Activated gamma-delta T cell treated with Interleukin-2 at 50 U/mL for 16 hours (primary cell): ENCODE measurements around the gene BICD2.
"Not testable (repeated sequence)": the region's sequence is repeated elsewhere in the genome, so short reads cannot be mapped to it uniquely, and the experiment has no call there.

ENCODE experiments used
- DNase-seq: peaks from one replicate; pipeline ENCODE4 v3.0.0-alpha.2; 2020

The BICD2 gene

GRCh38 chr9:92769990-92770359 lies 5.3 kb upstream of the BICD2 start:
- DNase-seq: no peak

- DNase-seq: no peak
These were observed 4.7 kb upstream of the BICD2 start for GRCh38 chr9:92769286-92769685.

GRCh38 chr9:92768816-92769215 lies 4.2 kb upstream of the BICD2 start:
- not testable (repeated sequence) for DNase-seq

- no peak for DNase-seq
These were observed 2.7 kb upstream of the BICD2 start for GRCh38 chr9:92767066-92768054.

- peak; percentile 98 for DNase-seq
These were observed 629 bp upstream of the BICD2 start for GRCh38 chr9:92764988-92765936.

- peak; percentile 34 for DNase-seq
These were observed 782 bp downstream of the BICD2 start for GRCh38 chr9:92763721-92764380.

- no peak for DNase-seq
These were observed 1.6 kb downstream of the BICD2 start for GRCh38 chr9:92762781-92763708.

GRCh38 chr9:92762196-92762595 lies 2.4 kb downstream of the BICD2 start:
- no peak for DNase-seq

GRCh38 chr9:92761686-92762085 lies 2.9 kb downstream of the BICD2 start:
- DNase-seq: no peak

- DNase-seq: no peak
These were observed 4.1 kb downstream of the BICD2 start for GRCh38 chr9:92760494-92760893.

- DNase-seq: no peak
These were observed 4.6 kb downstream of the BICD2 start for GRCh38 chr9:92760070-92760469.

- DNase-seq: no peak
These were observed 5.2 kb downstream of the BICD2 start for GRCh38 chr9:92759446-92759845.

- DNase-seq: no peak
These were observed 7.8 kb downstream of the BICD2 start for GRCh38 chr9:92756792-92757191.

GRCh38 chr9:92754091-92754745 lies 10.4 kb downstream of the BICD2 start:
- no peak for DNase-seq

GRCh38 chr9:92752812-92753404 lies 11.7 kb downstream of the BICD2 start:
- no peak for DNase-seq

GRCh38 chr9:92749934-92750315 lies 14.7 kb downstream of the BICD2 start:
- no peak for DNase-seq

- no peak for DNase-seq
These were observed 15.3 kb downstream of the BICD2 start for GRCh38 chr9:92749071-92749933.

- no peak for DNase-seq
These were observed 16.5 kb downstream of the BICD2 start for GRCh38 chr9:92748233-92748497.

- DNase-seq: no peak
These were observed 17.0 kb downstream of the BICD2 start for GRCh38 chr9:92747459-92748232.
